HepG2 (cell line): ENCODE measurements around the gene REPIN1. TPM values are rescaled to one million over a fixed set of nuclear protein-coding genes. Genes with fewer than 3 reads are reported as not detected.

Experiments
- ATF7-NPFF ChIP-seq: sonication (generic); formaldehyde crosslinking; IDR thresholded peaks from 2 replicates; pipeline ENCODE4 v1.8.1; 2023; ENCODE audit warnings: mild to moderate bottlenecking, low read depth, missing genetic modification reagents, moderate library complexity
- BORCS8-MEF2B ChIP-seq: sonication (generic); formaldehyde crosslinking; IDR thresholded peaks from 2 replicates; pipeline ENCODE4 v1.8.0; 2022; ENCODE audit warnings: mild to moderate bottlenecking, missing genetic modification reagents
- DNMT3B ChIP-seq: conservative IDR thresholded peaks from 2 replicates; pipeline ENCODE4 v1.6.1; 2016; ENCODE audit warnings: missing biosample characterization, control low read depth
- FOXM1 ChIP-seq: sonication (generic); formaldehyde crosslinking; IDR thresholded peaks from 2 replicates; pipeline ENCODE4 v1.5.0; 2020; ENCODE audit warnings: missing genetic modification reagents
- HDAC6 ChIP-seq: fragments of 200-600 bp; sonication (generic); IDR thresholded peaks from 2 replicates; pipeline ENCODE4 v1.7.0; 2017; ENCODE audit warnings: mild to moderate bottlenecking, antibody characterized with exemption, low read length, low read depth
- HNF1A ChIP-seq, 2 experiments: sonication (generic) in 1 of 2; formaldehyde crosslinking in 1 of 2; IDR thresholded peaks; 2 replicates each; pipeline versions ENCODE4 v1.4.0 to v1.6.1; 2016 to 2020; ENCODE audit warnings: borderline replicate concordance in 1 of 2, low read depth in 1 of 2, mild to moderate bottlenecking in 1 of 2, missing genetic modification reagents in 1 of 2
- PRMT3 ChIP-seq: sonication (generic); formaldehyde crosslinking; IDR thresholded peaks from 2 replicates; pipeline ENCODE4 v1.8.1; 2022; ENCODE audit warnings: low read depth, mild to moderate bottlenecking, moderate library complexity, missing genetic modification reagents, borderline replicate concordance
- SRF ChIP-seq: IDR thresholded peaks from 2 replicates; pipeline ENCODE4 v1.6.1; 2011; ENCODE audit warnings: mild to moderate bottlenecking, low read depth, low read length, moderate library complexity
- TBX3 ChIP-seq: fragments of 450-650 bp; IDR thresholded peaks from 2 replicates; pipeline ENCODE4 v1.6.1; 2017; ENCODE audit warnings: antibody characterized with exemption, mild to moderate bottlenecking, inconsistent platforms, borderline replicate concordance
- TFAP4 ChIP-seq: sonication (generic); IDR thresholded peaks from 2 replicates; pipeline ENCODE4 v1.6.1; 2016; ENCODE audit warnings: low read depth, borderline replicate concordance
- TRIM24 ChIP-seq: sonication (generic); formaldehyde crosslinking; IDR thresholded peaks from 2 replicates; pipeline ENCODE4 v1.8.0; 2022; ENCODE audit warnings: mild to moderate bottlenecking, missing genetic modification reagents
- U2AF1 ChIP-seq: fragments of 200-400 bp; formaldehyde crosslinking; optimal IDR thresholded peaks from 2 replicates; pipeline ENCODE3; 2017; ENCODE audit warnings: mild to moderate bottlenecking, low read depth, low read length
- YY1 ChIP-seq: IDR thresholded peaks from 2 replicates; pipeline ENCODE4 v1.6.1; 2011; ENCODE audit warnings: low read length, low read depth, moderate library complexity, mild to moderate bottlenecking; ENCODE audit not compliant: insufficient read depth, insufficient replicate concordance
- ZBTB7A ChIP-seq: sonication (generic); formaldehyde crosslinking; IDR thresholded peaks from 2 replicates; pipeline ENCODE4 v1.8.0; 2022; ENCODE audit warnings: mild to moderate bottlenecking, missing genetic modification reagents
- ZBTB7B ChIP-seq: sonication (generic); formaldehyde crosslinking; IDR thresholded peaks from 2 replicates; pipeline ENCODE4 v1.4.0; 2020; ENCODE audit warnings: missing genetic modification reagents
- ZMYM2 ChIP-seq: sonication (generic); formaldehyde crosslinking; IDR thresholded peaks from 2 replicates; pipeline ENCODE4 v1.8.0; 2022; ENCODE audit warnings: mild to moderate bottlenecking, missing genetic modification reagents
- ZNF30 ChIP-seq: sonication (generic); formaldehyde crosslinking; IDR thresholded peaks from 2 replicates; pipeline ENCODE4 v1.5.0; 2020; ENCODE audit warnings: mild to moderate bottlenecking, missing genetic modification reagents
- ZNF616 ChIP-seq: sonication (generic); formaldehyde crosslinking; IDR thresholded peaks from 2 replicates; pipeline ENCODE4 v1.5.0; 2020; ENCODE audit warnings: low read depth, mild to moderate bottlenecking, missing genetic modification reagents
- ZNF766 ChIP-seq: sonication (generic); formaldehyde crosslinking; IDR thresholded peaks from 2 replicates; pipeline ENCODE4 v1.5.0; 2020; ENCODE audit warnings: missing genetic modification reagents, borderline replicate concordance
- polyA plus RNA-seq, 8 experiments: library from polyadenylated mRNA; depleted of rRNA in 3 of 8; stranded (reverse) in 7 of 8; unstranded in 1 of 8; fragments of >200 nt; fragmentation: Illumina TruSeq in 4 of 8; extraction: Trizol in 4 of 8; gene quantifications; 2 replicates each; pipeline versions ENCODE4 v1.2.1 to v1.2.3, GENCODE V29; 2011 to 2016; ENCODE audit warnings: low read depth in 4 of 8, missing spikeins in 1 of 8, mixed read lengths in 1 of 8; ENCODE audit not compliant: insufficient read depth in 1 of 8
- total RNA-seq, 5 experiments: library from RNA; depleted of rRNA; stranded (reverse); fragments of >200 nt; fragmentation: Illumina TruSeq; extraction: Trizol; gene quantifications; 2 replicates each; pipeline ENCODE4 v1.2.3, GENCODE V29; 2016; ENCODE audit warnings: low read depth in 1 of 5
- TF ChIP-seq, protein P1 (sequence below): sonication (generic); formaldehyde crosslinking; IDR thresholded peaks from 2 replicates; pipeline ENCODE4 v1.9.0; 2022; ENCODE audit warnings: missing genetic modification reagents, mild to moderate bottlenecking, borderline replicate concordance
- TF ChIP-seq, protein P2 (sequence below): sonication (generic); formaldehyde crosslinking; IDR thresholded peaks from 2 replicates; pipeline ENCODE4 v1.4.0; 2020; ENCODE audit warnings: missing genetic modification reagents

The REPIN1 gene
- total and polyA plus RNA-seq, 2 of the 13 experiments (the other 11 are each of a cell fraction or from before 2014, with no cell fraction given), result 69.9 to 108 TPM

DNA sequence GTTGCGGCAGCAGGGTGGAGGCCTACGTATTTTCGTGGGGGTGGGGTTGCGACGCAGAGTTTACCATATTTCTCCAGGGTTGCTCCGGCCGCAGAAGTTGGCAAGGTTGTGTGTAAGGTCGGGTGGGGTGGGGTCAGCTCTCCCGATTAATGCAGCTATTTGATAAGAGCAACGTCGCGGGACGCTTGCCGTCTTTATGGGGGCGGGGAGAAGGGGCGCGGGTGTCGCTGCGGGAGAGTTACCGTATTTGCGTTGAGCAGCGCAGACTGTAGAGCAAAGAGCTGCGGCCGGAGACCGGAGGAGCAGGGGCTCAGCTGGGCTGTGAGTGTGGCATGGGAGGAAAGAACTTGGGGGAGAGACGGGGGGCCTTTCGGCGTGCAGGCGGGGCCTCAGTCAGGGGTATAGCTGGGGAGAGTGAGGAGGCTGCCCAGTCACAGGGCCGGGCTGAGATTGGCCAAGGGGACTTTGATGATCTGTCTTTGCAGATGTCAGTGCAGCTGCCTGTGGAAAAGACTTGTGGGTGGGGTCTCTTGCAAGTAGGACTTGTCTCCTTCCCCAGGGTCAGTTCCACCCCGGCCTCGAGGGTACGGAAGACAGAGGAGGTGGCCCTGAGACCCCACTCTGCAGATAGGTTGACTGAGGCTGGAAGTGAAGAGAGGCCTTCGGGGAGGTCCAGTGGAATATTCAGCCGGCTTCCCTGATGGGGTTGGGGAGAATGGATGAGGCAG, 37.1 kb downstream of the REPIN1 start (continued):
- TF ChIP-seq PRMT3 (CRISPR knock-in tag), result no peak
- TF ChIP-seq U2AF1, result peak; percentile 6
- 0 out of 2 replicates have a peak, but pooled peaks have one; percentile 10 for TF ChIP-seq ZMYM2 (CRISPR knock-in tag)
- TF ChIP-seq BORCS8-MEF2B (CRISPR knock-in tag), result no peak
- no peak for TF ChIP-seq TRIM24
- no peak for TF ChIP-seq HNF1A (IDR thresholded peaks at IDR 0.05; ENCODE audit: low read depth)
- 0 out of 2 replicates have a peak, but pooled peaks have one; percentile 10 for TF ChIP-seq HNF1A (CRISPR knock-in tag; IDR thresholded peaks at IDR 0.05; ENCODE audit: borderline replicate concordance)
- TF ChIP-seq FOXM1 (CRISPR knock-in tag), result 0 out of 2 replicates have a peak, but pooled peaks have one; percentile 42
- no peak for TF ChIP-seq ZNF766 (CRISPR knock-in tag)
- TF ChIP-seq ATF7-NPFF (CRISPR knock-in tag), result 0 out of 2 replicates have a peak, but pooled peaks have one; percentile 2
- TF ChIP-seq ZBTB7A (CRISPR knock-in tag), result no peak
- TF ChIP-seq, protein P1, sequence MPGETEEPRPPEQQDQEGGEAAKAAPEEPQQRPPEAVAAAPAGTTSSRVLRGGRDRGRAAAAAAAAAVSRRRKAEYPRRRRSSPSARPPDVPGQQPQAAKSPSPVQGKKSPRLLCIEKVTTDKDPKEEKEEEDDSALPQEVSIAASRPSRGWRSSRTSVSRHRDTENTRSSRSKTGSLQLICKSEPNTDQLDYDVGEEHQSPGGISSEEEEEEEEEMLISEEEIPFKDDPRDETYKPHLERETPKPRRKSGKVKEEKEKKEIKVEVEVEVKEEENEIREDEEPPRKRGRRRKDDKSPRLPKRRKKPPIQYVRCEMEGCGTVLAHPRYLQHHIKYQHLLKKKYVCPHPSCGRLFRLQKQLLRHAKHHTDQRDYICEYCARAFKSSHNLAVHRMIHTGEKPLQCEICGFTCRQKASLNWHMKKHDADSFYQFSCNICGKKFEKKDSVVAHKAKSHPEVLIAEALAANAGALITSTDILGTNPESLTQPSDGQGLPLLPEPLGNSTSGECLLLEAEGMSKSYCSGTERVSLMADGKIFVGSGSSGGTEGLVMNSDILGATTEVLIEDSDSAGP (CRISPR knock-in tag), result peak; percentile 9; the same call in 1 of the 2 replicates
- TF ChIP-seq ZNF30 (CRISPR knock-in tag), result no peak
- no peak for TF ChIP-seq TFAP4
- no peak for TF ChIP-seq DNMT3B (CRISPR knock-in tag)
- TF ChIP-seq ZBTB7B (CRISPR knock-in tag), result no peak; the same call in 1 of the 2 replicates
- peak; percentile 12 for TF ChIP-seq YY1
- TF ChIP-seq TBX3, result no peak
- no peak for TF ChIP-seq ZNF616 (CRISPR knock-in tag)
- TF ChIP-seq HDAC6, result no peak
- TF ChIP-seq, protein P2, sequence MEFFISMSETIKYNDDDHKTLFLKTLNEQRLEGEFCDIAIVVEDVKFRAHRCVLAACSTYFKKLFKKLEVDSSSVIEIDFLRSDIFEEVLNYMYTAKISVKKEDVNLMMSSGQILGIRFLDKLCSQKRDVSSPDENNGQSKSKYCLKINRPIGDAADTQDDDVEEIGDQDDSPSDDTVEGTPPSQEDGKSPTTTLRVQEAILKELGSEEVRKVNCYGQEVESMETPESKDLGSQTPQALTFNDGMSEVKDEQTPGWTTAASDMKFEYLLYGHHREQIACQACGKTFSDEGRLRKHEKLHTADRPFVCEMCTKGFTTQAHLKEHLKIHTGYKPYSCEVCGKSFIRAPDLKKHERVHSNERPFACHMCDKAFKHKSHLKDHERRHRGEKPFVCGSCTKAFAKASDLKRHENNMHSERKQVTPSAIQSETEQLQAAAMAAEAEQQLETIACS, result no peak
- TF ChIP-seq SRF, result 0 out of 2 replicates have a peak, but pooled peaks have one; percentile 5
